Activated gamma-delta T cell treated with Interleukin-2 at 50 U/mL for 16 hours (primary cell): Measurements from ENCODE around the gene MARK3.

Source experiments
- DNase-seq: peaks from one replicate; pipeline ENCODE4 v3.0.0-alpha.2; 2020

Gene MARK3

DNA sequence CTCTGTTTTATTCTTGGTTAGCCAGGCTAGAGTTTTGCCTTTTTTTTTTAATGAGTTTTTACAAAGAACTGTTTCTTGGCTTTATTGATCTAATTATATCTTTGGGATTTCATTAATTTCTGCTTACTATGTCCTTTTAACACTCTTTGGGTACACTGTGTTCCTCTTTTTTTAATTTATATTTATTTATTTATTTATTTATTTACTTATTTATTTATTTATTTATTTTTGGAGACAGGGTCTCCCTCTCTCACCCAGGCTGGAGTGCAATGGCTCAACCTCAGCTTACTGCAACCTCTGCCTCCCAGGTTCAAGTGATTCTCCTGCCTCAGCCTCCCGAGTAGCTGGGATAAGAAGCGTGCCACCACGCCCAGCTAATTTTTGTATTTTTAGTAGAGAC lies 15.1 kb upstream of the MARK3 start:
- no peak for DNase-seq

DNA sequence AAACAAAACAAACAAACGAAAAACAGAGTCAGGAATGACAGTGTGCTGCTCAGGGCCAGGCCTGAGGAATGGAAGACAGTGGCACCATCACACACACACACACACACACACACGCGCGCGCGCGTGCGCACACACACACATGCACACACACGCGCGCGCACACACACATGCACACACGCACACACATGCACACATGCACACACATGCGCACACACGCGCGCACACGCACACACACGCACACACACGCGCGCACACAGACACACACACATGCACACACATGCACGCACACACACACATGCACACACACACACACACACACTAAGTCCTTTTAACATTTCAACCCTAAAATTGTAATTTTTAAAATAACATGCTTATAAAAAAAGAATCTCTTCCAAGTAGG lies 13.2 kb upstream of the MARK3 start:
- no peak for DNase-seq

DNA sequence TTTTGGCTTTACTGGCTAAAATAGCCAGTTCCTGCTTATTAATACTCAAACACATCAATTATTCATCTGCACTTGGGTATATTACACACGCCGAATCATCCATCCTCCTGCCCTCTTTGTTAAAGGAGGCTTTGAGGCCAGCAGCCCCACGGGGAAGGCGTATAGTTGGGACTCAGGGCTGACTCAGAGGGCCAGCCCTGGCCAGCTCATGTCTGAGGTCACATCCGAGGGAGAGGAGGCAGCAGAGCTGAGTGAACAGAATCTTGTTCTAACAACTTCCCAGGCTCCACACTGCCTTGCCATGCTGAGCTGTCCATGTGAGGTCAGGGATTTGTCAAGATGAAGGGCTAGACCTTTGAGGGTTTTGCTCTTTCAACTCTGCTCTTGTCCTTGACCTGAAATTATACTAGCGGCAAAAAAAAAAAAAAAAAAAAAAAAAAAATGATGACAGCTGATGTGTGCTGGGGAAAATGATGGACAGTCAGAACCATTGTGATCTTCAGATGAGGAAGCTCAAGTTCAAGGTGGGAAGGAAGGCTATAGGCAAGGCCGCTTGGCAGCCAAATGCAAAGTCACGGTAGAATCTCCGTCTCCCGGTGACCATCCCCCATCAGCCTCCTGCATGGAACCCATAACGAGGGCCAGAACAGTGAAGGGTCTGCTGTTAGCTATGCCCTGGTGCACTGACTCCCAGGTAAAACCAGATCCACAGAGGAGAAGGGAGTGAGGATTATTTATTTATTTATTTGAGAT lies 12.5 kb upstream of the MARK3 start:
- DNase-seq: no peak

DNA sequence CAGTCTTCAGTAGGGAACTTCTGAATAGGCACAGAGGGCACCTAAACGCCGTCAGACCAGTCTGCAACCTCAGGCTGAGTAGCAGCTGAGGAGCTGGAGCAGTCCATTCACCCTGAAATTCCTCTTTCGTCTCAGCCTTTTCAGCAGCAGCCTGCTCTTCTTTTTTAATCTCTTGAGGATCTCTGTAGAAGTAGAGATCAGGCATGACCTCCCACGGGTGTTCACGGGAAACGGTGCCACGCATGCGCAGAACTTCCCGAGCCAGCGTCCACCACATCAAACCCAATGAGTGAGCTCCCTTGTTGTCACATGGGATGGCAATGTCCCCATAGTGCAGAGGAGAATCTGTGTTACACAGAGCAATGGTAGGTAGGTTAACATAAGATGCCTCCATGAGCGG lies 11.1 kb upstream of the MARK3 start:
- DNase-seq: no peak

DNA sequence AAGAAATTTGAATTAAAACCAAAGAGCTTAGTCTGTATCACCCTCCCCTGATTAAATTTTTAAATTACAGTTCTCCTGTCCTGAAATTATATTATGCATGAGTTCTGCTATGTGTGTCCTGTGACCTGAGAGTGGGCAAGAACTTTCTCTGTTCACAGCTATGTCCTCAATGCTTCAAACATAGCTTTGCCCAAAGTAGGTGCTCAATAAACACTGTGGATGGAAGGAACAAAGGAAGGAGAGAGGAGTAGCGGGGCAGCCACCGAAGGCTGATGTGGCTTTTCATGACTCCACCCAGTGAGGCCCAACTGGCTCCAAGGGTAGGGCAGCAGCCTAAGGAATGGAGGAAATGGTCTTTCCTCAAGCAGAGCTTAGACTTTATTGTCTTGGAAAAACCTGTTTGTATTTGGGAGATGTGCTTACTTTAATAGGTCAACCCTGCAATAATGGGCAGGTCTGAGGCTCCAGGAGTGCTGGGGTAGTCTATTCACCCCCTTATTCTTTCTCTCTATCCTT lies 7.6 kb upstream of the MARK3 start:
- no peak for DNase-seq

DNA sequence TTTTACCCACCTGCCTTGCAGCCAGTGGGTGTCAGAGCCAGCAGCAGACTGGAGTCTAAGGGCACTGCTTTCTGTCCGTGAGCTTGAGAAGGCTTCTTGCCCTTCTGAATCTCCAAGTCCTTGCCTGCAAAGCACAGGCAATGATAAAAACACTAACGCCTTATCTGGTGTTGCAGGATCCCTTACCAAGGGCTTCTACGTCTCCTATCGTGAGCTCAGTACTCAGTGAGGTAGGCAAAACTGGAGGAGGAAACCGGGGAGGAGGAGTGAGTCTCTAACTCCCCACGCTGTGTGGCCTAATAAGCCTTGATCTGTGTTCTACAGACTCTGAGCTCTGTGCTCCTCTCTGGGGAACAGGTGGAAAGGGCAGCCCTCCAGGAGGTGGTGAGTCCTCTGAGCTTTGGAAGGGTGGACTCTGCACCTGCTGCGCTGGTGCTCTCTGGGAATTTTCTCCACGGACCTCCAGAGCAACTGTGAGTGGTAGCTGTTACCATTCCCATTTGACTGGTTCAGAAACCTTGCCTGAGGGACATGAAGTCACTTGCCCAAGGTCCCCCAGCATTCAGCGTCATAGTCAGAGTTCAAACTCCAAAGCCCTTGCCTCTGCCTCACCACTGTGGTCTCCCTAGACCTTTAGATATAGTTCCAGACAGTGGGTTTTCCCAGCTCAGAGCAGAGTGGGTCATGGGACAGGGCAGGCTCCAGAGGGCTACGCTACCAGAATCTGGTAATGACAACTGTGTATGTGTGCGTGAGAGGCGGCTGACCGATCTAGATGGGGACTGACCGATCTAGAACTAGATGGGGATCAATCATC lies 7.0 kb upstream of the MARK3 start:
- DNase-seq: no peak

DNA sequence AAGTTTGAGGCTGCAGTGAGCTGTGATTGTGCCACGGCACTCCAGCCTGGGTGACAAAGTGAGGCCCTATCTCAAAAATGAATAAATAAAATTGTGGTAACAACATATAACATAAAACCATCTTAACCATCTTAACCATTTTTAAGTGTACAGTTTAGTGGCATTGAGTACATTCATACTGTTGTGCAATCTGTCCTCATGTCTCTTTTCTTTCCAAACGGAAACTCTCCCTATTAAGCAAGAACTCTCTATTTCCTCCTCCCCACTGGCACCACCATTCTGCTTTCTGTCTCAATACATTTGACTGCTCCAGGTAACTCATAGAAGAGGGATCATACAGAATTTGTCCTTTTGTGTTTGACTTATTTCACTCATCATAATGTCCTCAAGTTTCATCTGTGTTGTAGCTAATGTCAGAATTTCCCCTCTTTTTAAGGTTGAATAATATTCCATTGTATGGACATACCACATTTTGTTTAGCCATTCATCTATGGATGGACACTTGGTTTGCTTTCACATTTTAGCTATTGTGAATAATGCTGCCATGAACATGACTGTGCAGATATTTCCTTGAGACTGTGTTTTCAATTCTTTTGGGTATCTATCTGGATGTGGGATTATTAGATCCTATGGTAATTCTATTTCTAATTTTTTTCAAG lies 4.4 kb upstream of the MARK3 start:
- no peak for DNase-seq

DNA sequence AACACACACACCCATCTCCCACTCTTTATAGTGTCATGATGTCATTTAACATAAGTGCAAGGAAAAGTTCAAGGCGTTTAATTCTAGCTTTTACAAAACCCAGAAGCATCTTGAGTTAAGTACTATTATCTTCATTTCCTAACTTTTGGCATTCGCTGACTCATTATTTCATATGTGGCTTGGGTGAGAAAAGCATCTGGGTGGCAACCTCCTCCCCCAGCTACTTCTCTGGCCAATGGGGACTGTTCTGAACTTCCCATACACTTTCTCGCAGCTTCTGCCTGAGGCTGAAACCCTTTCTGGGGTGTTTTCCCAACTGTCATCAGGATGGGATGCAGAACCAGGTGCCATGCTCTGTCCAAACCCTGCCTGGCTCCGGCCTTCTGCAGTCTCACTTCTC lies 2.8 kb upstream of the MARK3 start:
- no peak for DNase-seq

DNA sequence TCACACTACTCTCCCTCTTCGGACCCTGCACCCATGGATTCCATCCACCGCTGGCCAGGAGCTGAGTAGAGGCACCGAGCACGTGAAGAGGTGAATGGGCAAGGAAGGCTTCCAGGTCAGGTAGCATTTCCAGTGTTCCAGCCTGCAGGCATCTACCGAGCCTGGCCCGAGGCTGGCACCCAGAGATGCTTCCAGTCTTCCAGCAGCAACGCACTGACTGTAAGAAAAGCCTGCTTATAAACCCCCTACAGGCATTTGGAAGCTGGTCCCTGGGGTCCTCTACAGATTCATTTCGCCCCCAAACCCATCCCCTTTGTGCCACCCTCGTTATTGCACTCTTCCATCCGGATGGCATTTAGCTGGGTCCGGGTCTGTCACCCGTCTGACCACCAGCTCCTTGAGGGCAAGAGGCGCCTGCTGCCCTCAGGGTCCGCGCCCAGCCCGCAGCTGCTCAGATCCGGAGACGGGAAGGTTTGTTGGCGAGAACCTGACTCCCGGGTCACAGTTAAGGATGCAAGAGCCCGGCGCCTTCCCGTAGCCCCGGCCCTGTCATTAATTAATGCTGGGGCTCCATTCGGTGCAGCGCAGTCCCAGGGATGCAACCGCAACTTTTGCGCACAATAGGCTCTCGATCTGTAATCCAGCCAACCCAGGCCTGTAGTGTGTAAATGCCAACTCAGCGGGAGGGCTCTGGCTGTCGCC lies 614 bp upstream of the MARK3 start:
- no peak for DNase-seq

DNA sequence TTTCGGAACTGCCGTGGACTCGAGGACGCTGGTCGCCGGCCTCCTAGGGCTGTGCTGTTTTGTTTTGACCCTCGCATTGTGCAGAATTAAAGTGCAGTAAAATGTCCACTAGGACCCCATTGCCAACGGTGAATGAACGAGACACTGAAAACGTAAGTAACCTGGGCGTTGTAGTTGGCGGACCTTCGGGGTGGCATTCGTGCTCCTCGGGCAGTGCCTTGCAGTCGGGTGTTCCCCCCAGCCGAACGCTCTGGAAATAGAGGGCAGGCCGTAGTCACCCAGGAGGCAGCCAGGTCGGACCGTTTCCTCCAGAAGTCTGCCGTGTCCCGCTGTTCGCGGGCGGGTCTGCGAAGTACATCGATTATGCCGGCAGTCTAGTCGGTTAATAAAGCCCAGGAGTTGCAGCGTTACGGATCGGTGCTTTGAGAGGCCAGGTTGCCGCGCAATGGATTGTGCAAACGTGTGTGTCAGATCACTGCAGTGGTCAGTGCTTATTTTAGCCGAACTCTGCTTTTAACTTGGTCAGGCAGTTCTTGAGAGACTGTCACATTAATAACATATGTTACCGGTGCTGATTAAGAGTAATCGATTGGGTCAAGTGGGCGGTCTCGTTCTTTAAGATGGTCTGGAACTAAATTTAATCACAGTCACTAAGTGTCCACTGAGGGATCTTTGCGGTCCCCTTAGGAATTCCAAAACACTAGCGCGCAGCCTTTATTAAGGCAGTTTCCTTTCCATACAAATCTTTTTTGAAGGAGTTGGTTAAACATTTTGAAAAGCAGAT lies 906 bp downstream of the MARK3 start:
- DNase-seq: peak; percentile 20

DNA sequence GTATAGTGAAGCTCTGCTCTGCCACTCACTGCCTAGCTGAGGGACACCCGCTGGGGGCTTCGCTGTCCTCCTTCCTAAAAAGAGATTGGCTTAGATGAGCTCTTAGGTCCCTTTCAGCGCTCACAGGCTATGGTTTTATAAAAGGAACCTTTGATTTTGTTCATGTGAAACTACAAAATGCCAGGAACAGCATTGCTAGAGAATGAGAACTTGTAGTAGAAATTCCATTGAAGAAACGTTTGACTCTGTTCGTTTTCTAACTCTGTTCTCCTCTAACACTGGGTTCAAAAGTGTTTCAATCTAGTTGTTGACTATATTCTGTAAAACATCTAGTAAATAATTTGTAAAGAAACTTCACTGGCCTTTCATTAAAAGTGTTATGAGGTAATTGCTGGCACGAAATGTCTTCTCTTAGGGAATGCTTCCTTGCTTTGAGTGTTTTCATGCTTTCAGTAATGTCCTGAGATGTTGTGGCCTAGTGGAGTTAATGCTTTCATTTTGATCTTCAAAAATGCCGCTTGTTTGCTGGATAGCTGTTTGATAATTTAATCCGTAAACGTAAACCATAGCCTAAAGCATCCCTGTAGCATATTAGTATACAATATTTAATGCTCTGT lies 1.6 kb downstream of the MARK3 start:
- DNase-seq: no peak

DNA sequence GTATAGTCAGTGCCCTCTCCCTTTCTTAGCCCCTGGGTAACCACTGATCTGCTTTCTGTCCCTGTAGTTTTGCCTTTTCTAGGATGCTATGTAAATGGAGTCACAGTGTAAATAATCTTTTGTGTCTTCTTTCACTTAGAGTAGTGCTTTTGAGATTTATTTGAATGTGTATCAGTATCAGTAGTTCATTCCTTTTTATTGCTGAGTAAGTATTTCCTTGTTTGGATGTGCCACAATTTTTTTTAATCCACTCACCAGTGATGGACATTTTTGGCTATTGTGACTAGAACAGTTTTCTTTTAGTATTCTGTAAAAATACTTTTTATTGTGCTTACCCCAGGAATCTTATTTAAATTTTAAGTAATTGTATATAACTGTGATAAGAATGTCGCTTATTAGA lies 3.4 kb downstream of the MARK3 start:
- DNase-seq: no peak

DNA sequence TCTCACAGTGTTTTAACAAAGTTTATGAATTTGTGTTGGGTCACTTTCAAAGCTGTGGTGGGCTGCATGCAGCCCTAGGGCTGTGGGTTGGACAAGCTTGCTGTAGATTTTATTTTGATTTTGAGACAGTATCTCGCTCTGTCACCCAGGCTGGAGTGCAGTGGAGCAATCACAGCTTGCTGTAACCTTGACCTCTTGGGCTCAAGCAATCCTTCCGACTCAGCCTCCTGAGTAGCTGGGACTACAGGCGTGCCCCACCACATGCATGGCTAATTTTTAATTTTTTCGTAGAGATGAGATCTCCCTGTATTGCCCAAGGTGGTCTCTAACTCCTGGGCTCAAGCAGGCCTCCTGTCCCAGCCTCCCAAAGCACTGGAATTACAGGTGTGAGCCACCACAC lies 5.4 kb downstream of the MARK3 start:
- no peak for DNase-seq

DNA sequence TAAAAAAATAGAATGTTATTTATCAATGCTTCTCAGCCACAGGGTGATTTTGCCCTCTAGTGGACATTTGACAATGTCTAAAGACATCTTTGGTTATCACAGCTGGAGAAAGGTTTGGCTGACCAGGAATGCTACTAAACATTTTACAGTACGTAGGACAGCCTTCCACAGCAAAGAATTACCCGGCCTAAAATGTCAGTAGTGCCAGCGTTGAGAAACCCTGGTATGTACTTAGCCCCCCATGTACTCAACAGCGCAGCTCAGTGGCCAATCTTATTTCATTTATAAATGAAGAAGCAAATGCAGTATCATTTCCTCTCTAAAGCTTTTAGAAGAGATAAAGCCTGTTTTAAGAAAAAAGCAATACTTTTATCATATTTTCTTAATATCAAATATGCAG lies 5.8 kb downstream of the MARK3 start:
- peak; percentile 48 for DNase-seq

DNA sequence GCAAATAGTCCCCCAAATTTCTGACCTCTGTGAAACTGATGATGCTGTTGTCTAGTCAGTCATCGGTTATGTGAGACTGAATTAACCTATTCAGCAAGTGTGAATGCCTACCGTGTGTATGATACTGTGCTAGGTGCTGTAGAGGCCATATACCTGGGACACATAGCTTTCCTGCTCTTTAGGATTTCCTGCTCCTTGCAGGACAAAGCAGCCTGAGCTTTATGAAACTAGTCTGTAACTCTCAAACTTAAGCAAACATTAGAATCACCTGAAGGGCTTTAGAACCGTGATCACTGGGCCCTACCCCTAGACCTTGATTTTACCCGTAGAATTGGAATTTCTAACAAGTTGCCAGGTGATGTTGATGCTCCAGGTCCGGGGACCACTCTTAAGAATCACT lies 6.9 kb downstream of the MARK3 start:
- DNase-seq: no peak

DNA sequence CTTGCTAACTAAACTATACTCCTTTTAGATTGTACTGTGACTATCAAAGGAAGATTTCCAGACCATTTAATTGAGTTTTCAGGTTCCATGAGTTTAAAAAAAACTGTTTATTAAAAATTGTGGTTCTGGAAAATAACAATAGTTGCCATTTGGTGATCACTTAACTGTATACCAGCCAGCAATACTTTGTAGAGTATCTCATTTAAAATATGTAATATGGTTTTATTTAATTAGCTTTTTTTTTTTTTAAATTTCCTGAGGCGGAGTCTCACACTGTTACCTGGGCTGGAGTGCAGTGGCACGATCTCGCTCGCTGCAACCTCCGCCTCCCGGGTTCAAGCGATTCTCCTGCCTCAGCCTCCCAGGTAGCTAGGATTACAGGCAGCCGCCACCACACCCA lies 7.4 kb downstream of the MARK3 start:
- no peak for DNase-seq

DNA sequence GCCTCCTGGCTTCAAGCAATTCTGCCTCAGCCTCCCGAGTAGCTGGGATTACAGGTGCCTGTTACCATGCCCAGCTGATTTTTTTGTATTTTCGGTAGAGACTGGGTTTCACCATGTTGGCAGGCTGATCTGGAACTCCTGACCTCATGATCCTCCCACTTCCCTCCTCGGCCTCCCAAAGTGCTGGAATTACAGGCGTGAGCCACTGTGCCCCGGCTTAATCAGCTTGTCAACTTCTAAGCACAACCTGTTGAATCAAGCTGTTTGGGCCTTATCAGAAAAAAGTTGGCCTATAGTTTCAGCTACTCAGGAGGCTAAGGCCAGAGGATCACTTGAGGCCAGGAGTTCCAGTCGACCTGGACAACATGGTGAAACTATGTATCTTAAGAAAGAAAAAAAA lies 7.9 kb downstream of the MARK3 start:
- DNase-seq: no peak

DNA sequence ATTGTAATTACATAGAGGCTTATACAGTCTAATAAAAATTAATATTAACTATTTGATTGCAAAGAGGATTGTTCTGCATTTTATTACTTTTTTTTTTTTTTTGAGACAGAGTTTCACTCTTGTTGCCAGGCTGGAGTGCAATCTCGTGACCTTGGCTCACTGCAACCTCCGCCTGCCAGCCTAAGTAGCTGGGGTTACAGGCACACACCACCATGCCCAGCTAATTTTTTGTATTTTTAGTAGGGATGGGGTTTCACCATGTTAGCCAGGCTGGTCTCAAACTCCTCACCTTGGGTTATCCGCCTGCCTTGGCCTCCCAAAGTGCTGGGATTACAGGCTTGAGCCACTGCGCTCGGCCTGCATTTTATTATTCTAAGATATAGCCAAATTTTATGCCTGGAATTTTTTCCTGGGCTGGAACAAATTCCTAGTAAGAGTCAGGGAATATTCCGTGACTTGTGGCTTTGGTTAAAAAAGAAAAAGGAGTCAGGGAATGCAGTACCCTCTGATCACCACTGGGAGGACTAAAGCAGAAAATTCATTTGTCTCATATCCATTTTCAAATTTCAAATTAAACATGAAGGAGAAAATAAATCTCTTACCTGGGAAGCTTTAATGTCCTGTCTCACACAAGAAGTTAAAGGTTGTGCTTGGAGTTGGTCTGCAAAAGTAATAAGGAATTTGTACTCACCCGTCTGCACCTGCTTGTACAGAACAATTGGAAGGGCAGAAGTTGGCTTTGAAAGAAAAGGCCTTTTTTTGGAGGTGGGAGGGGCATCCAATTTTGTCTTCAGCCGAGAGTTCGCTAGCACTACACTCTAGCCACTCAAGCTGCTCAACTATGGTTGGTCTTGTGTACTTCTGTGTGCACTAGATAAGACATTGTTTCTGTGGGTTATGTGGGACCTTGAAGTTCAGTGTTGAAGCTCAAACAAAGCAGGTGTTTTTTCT lies 8.7 kb downstream of the MARK3 start:
- DNase-seq: no peak

DNA sequence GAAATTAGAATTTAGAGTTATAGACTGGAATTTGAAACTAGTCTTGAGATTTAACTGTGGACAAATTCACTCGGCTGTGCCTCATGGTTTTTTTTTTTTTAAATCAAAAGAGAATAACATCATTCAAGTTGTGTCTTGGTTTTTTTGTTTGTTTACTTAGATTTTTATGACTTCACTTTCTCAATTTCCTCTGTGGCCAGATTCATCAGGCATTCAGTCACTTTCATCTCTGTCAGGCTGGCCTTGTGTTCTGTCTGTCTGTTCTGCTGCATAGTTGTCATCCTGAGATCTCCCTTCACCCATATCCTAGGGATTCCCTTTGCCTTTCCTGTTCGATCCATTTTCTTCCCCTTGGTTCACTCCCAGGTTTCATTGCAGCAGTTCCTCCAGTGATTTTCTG lies 10.0 kb downstream of the MARK3 start:
- no peak for DNase-seq

DNA sequence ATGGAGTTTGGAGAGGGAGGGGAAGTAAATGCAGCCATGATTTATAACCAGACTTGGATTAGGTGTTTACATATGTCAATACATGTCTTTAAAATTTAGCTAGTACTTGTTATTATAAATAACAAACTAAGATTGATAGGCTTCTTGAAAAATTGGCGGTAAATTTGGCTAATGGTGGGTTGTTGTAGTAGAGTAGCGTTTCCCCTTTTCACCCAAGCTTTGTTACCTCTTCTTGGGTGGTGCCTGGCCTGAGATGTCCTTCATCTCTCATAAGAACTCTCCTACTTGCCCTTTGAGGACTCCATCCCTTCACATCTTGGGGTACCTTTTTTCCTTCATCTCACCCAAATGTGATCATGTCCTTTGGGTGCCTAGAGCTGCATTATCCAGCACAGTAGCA lies 11.2 kb downstream of the MARK3 start:
- DNase-seq: no peak
